Measurements from ENCODE around the gene HAPSTR1.

Gene HAPSTR1

DNA sequence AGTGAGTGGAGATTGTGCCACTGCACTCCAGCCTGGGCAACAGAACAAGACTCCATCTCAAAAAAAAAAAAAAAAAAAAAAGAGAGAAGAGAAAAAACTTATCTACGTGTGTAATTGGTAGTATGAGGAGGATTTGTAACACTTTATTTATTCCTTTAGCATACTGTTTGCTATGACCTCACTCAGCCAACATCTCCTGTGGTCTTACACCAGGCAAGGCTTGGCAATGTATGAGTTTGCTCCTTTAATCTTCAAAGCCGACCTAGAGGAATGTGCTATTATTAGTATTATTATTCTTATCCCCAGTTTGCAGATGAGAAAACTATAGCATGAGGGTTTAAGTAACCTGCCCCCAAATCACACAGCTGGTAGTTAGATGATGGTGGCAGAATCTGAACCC is 35.8 kb upstream of the HAPSTR1 start:
- H3K9me3 ChIP-seq (ENCODE audit: low read length) = no peaks in the 10 kb centered on the region
- no peak overlapping the region for H3K4me3 ChIP-seq (ENCODE audit: low read length)
- no peak overlapping the region for H2AFZ ChIP-seq (ENCODE audit: low read depth, low read length)
- H3K4me1 ChIP-seq (ENCODE audit: insufficient read depth, low read length) = no peaks in the 10 kb centered on the region
- no peaks in the 10 kb centered on the region for H3K27me3 ChIP-seq (ENCODE audit: insufficient read depth, low read length)
- H3K36me3 ChIP-seq (ENCODE audit: insufficient read depth, low read length) = no peaks in the 10 kb centered on the region

DNA sequence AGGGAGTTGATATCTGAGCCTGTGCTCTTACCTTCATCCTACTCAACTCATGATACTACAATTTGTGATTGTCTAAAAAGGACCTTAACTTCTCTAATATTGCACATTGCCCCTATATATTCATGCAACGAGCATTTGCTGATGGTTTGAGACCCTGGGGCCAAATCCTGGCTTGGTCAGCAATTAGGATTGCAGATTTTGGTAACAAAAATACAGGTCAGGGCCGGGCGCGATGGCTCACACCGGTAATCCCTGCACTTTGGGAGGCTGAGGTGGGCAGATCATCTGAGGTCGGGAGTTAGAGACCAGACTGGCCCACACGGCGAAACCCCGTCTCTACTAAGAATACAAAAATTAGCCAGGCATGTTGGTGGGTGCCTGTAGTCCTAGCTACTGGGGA is 35.4 kb upstream of the HAPSTR1 start:
- Histone ChIP-seq H3K36me3 (ENCODE audit: insufficient read depth, low read length) (no peaks in the 10 kb centered on the region), H2AFZ (ENCODE audit: low read depth, low read length) (no peak overlapping the region), H3K4me1 (ENCODE audit: insufficient read depth, low read length) (no peaks in the 10 kb centered on the region), H3K4me3 (ENCODE audit: low read length) (no peak overlapping the region), H3K9me3 (ENCODE audit: low read length) (no peaks in the 10 kb centered on the region), H3K27me3 (ENCODE audit: insufficient read depth, low read length) (no peaks in the 10 kb centered on the region)

DNA sequence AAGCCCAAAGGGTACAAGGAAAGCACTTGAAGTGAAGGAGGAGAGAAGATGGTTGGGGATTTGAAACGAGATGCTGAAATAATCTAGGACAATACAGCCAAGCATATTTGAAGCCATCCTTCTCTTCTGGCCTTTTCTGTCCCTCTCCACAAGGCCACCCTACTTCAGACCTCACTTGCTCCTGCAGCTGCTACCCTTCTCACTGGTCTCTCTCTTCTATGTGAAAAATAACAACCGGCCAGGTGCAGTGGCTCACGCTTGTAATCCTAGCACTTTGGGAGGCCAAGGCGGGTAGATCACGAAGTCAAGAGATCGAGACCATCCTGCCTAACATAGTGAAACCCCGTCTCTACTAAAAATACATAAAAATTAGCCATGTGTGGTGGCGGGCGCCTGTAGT is 33.2 kb upstream of the HAPSTR1 start:
- no peaks in the 10 kb centered on the region for H3K4me1 ChIP-seq (ENCODE audit: insufficient read depth, low read length)
- H3K4me3 ChIP-seq (ENCODE audit: low read length) = no peak overlapping the region
- H2AFZ ChIP-seq (ENCODE audit: low read depth, low read length) = no peak overlapping the region
- no peaks in the 10 kb centered on the region for H3K27me3 ChIP-seq (ENCODE audit: insufficient read depth, low read length)
- H3K36me3 ChIP-seq (ENCODE audit: insufficient read depth, low read length) = no peaks in the 10 kb centered on the region
- H3K9me3 ChIP-seq (ENCODE audit: low read length) = no peaks in the 10 kb centered on the region

- Histone ChIP-seq H3K36me3 (ENCODE audit: insufficient read depth, low read length) (no peaks in the 10 kb centered on the region), H3K4me3 (ENCODE audit: low read length) (no peak overlapping the region), H3K9me3 (ENCODE audit: low read length) (no peaks in the 10 kb centered on the region), H3K27me3 (ENCODE audit: insufficient read depth, low read length) (no peaks in the 10 kb centered on the region), H3K4me1 (ENCODE audit: insufficient read depth, low read length) (no peaks in the 10 kb centered on the region), H2AFZ (ENCODE audit: low read depth, low read length) (no peak overlapping the region)
These were observed 31.2 kb upstream of the HAPSTR1 start for GRCh38 chr16:9060225-9060624.

DNA sequence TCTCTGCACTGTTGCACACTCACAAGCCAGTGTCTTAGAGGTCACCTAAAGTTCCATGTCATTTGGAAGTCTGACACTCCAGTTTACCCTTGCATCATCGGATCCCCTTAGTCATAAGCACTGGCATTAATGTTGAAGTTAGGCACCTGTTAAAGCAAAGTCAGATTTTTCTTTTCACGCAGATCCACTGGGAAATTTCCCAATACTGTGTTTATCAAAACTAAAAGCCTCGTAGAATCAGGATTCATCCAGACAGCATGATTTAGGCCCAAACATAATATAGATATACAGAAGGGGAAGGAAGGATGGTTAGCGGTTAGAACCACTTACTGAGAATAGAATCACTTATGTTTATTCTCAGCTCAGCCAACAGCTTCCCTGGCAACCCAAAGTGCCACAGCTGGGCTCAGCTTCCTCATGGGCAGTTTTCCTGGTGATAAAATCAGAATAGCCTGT is 30.1 kb upstream of the HAPSTR1 start:
- Histone ChIP-seq H3K9me3 (ENCODE audit: low read length) (no peaks in the 10 kb centered on the region), H3K27me3 (ENCODE audit: insufficient read depth, low read length) (no peaks in the 10 kb centered on the region), H2AFZ (ENCODE audit: low read depth, low read length) (no peak overlapping the region), H3K4me3 (ENCODE audit: low read length) (no peak overlapping the region), H3K4me1 (ENCODE audit: insufficient read depth, low read length) (no peaks in the 10 kb centered on the region), H3K36me3 (ENCODE audit: insufficient read depth, low read length) (no peaks in the 10 kb centered on the region)

DNA sequence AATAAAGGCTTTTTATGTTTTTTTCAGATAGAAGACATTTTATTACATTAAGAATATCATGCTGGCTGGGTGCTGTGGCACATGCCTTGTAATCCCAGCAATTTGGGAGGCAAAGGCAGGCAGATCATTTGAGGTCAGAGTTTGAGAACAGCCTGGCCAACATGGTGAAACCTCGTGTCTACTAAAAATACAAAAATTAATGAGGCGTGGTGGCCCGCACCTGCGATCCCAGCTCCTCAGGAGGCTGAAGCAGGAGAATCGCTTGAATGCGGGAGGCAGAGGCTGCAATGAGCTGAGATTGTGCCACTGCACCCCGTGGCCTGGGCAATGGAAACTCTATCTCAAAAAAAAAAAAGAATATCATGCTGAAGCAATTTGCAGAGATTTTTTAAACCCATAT is 29.1 kb upstream of the HAPSTR1 start:
- Histone ChIP-seq H3K27me3 (ENCODE audit: insufficient read depth, low read length) (no peaks in the 10 kb centered on the region), H3K9me3 (ENCODE audit: low read length) (no peaks in the 10 kb centered on the region), H2AFZ (ENCODE audit: low read depth, low read length) (no peak overlapping the region), H3K36me3 (ENCODE audit: insufficient read depth, low read length) (no peaks in the 10 kb centered on the region), H3K4me1 (ENCODE audit: insufficient read depth, low read length) (no peaks in the 10 kb centered on the region), H3K4me3 (ENCODE audit: low read length) (no peak overlapping the region)

GRCh38 chr16:9065077-9065476 is 26.4 kb upstream of the HAPSTR1 start:
- Histone ChIP-seq H3K4me3 (ENCODE audit: low read length) (no peak overlapping the region), H3K4me1 (ENCODE audit: insufficient read depth, low read length) (no peaks in the 10 kb centered on the region), H3K36me3 (ENCODE audit: insufficient read depth, low read length) (no peaks in the 10 kb centered on the region), H3K9me3 (ENCODE audit: low read length) (peaks cover 2% of the 10 kb centered on the region), H3K27me3 (ENCODE audit: insufficient read depth, low read length) (no peaks in the 10 kb centered on the region), H2AFZ (ENCODE audit: low read depth, low read length) (no peak overlapping the region)

GRCh38 chr16:9068886-9069285 is 22.6 kb upstream of the HAPSTR1 start:
- H3K27me3 ChIP-seq (ENCODE audit: insufficient read depth, low read length) = no peaks in the 10 kb centered on the region
- peaks cover 2% of the 10 kb centered on the region for H3K9me3 ChIP-seq (ENCODE audit: low read length)
- H3K4me1 ChIP-seq (ENCODE audit: insufficient read depth, low read length) = no peaks in the 10 kb centered on the region
- H3K36me3 ChIP-seq (ENCODE audit: insufficient read depth, low read length) = no peaks in the 10 kb centered on the region
- H3K4me3 ChIP-seq (ENCODE audit: low read length) = no peak overlapping the region
- H2AFZ ChIP-seq (ENCODE audit: low read depth, low read length) = no peak overlapping the region

- peaks cover 2% of the 10 kb centered on the region for H3K9me3 ChIP-seq (ENCODE audit: low read length)
- H3K4me3 ChIP-seq (ENCODE audit: low read length) = no peak overlapping the region
- no peaks in the 10 kb centered on the region for H3K36me3 ChIP-seq (ENCODE audit: insufficient read depth, low read length)
- H3K4me1 ChIP-seq (ENCODE audit: insufficient read depth, low read length) = no peaks in the 10 kb centered on the region
- H3K27me3 ChIP-seq (ENCODE audit: insufficient read depth, low read length) = no peaks in the 10 kb centered on the region
- H2AFZ ChIP-seq (ENCODE audit: low read depth, low read length) = no peak overlapping the region
These were observed 21.2 kb upstream of the HAPSTR1 start for GRCh38 chr16:9070254-9070653.

- H2AFZ ChIP-seq (ENCODE audit: low read depth, low read length) = no peak overlapping the region
- H3K4me1 ChIP-seq (ENCODE audit: insufficient read depth, low read length) = no peaks in the 10 kb centered on the region
- H3K4me3 ChIP-seq (ENCODE audit: low read length) = no peak overlapping the region
- H3K9me3 ChIP-seq (ENCODE audit: low read length) = peaks cover 2% of the 10 kb centered on the region
- no peaks in the 10 kb centered on the region for H3K36me3 ChIP-seq (ENCODE audit: insufficient read depth, low read length)
- H3K27me3 ChIP-seq (ENCODE audit: insufficient read depth, low read length) = no peaks in the 10 kb centered on the region
These were observed 20.1 kb upstream of the HAPSTR1 start for GRCh38 chr16:9071377-9071776.

DNA sequence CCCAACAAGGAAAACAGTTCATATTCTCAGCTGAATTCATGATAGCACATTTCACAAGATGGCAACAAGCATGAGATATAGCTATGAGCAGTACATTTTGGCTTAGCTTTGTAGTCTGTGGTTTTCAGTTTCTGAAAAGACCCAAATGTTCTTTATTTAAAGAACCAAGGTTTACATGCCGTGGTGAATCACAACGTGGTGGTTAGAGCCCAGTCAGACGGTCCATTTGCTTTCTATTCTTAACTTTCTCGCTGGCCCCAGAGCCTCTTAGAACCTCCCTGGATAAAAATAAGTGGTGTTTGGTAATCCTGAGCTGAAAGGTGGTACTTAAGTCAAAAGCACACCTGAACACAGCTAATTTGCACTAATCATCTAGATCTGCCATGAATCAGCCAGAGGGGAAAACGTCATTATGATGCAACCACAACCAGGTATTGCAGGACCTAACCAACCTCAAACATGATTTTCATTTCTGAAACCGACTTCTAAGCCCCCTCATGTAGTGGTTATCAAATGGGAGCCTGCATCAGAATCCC is 18.6 kb upstream of the HAPSTR1 start:
- Histone ChIP-seq H2AFZ (ENCODE audit: low read depth, low read length) (no peak overlapping the region), H3K4me3 (ENCODE audit: low read length) (no peak overlapping the region)

DNA sequence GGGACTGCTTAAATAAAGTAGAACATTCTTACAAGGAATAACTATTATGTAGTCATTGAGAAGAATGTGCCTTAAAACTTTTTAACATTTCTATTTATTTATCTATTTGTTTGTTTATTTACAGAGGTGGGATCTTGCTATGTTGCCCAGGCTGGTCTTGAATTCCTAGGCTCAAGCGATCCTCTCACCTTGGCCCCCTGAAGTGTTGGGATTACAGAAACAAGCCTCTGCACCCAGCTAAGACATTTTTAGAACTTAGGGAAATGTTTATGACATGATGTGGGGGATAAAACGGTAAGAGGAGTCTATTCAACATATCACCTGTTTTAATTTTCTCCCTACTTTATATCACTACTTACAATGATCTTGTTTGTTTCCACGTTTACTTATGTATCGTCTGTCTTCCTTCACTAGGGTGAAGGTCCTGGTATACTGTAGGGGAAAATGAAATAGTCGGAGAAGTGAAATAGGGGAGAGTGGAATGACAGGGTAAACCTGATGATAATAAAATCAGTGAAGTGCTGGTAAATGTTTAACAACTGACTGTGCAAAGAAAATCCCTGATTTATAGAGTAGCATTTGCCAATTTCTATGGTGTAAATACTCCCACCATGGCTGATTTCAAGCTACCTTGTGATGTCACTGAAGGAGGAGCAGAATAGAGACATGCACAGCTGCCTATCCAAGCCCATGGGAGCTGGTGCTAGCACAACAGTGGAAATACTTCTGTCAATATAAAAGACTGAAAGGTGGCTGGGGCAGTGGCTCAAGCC is 16.0 kb upstream of the HAPSTR1 start:
- H3K27me3 ChIP-seq (ENCODE audit: insufficient read depth, low read length) = no peaks in the 10 kb centered on the region
- H2AFZ ChIP-seq (ENCODE audit: low read depth, low read length) = no peak overlapping the region
- no peaks in the 10 kb centered on the region for H3K36me3 ChIP-seq (ENCODE audit: insufficient read depth, low read length)
- H3K4me3 ChIP-seq (ENCODE audit: low read length) = no peak overlapping the region
- no peaks in the 10 kb centered on the region for H3K4me1 ChIP-seq (ENCODE audit: insufficient read depth, low read length)
- no peaks in the 10 kb centered on the region for H3K9me3 ChIP-seq (ENCODE audit: low read length)

More for the DNA sequence above, 18.6 kb upstream of the HAPSTR1 start:
- H3K9me3 ChIP-seq (ENCODE audit: low read length) = peaks cover 2% of the 10 kb centered on the region
- no peaks in the 10 kb centered on the region for H3K27me3 ChIP-seq (ENCODE audit: insufficient read depth, low read length)
- no peaks in the 10 kb centered on the region for H3K4me1 ChIP-seq (ENCODE audit: insufficient read depth, low read length)
- H3K36me3 ChIP-seq (ENCODE audit: insufficient read depth, low read length) = no peaks in the 10 kb centered on the region

DNA sequence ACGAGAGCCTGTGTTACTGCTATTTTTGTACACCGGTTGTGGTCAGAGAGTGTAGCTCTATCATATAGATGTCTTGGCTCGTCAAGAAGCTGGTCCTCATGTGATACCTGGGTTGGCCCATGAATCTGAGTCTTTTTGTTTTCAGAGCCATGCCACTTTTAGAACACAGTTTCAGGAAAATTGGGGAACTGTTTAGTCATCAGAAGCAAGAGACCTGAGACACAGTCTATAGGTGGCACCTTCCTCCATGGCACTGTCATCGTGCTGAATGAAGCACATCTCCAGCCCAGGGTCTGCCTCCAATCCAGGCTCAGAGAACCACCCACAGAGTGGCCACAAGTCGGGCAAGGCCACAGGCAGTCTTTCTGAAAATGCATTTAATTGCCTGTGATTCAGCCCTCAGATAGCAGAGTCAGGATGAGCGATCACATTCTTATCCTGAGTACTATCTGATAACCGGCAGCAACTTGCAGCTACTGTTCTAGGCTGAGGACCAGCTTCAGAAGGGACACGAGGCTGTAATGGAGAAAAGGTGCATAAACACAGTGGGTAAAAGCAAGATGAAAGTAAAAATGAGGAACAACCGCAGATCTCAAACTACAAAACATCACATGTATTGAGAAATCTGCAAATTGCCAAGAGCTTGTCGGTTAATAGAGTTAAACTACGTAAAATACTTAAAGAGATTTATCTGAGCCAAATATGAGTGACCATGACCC is 14.2 kb upstream of the HAPSTR1 start:
- no peaks in the 10 kb centered on the region for H3K9me3 ChIP-seq (ENCODE audit: low read length)
- H3K4me3 ChIP-seq (ENCODE audit: low read length) = no peak overlapping the region
- H3K27me3 ChIP-seq (ENCODE audit: insufficient read depth, low read length) = no peaks in the 10 kb centered on the region
- H2AFZ ChIP-seq (ENCODE audit: low read depth, low read length) = no peak overlapping the region
- no peaks in the 10 kb centered on the region for H3K4me1 ChIP-seq (ENCODE audit: insufficient read depth, low read length)
- H3K36me3 ChIP-seq (ENCODE audit: insufficient read depth, low read length) = no peaks in the 10 kb centered on the region
